Thymus (tissue), 14 donors: ENCODE measurements around the gene GPR137C. TPM values are rescaled to one million over a fixed set of nuclear protein-coding genes. Genes with fewer than 3 reads are reported as not detected.

Experiments
- DNase-seq, 9 donors: peaks; one replicate each; pipeline ENCODE4 v3.0.0-alpha.2; 2013; ENCODE audit warnings: low spot score in 9 of 9, low read depth in 6 of 9, missing footprints in 1 of 9
- H3K27ac ChIP-seq, 2 donors: one replicate each; pipeline ENCODE4 v1.5.1; 2013; ENCODE audit warnings: control low read depth in 1 of 2, low read depth in 1 of 2, low read length in 1 of 2, mild to moderate bottlenecking in 1 of 2, moderate library complexity in 1 of 2
- H3K27me3 ChIP-seq, 2 donors: one replicate each; pipeline ENCODE4 v1.5.1; 2013; ENCODE audit warnings: low read length in 1 of 2; ENCODE audit not compliant: control insufficient read depth in 2 of 2, insufficient read depth in 1 of 2
- H3K36me3 ChIP-seq, 2 donors: one replicate each; pipeline ENCODE4 v1.5.1; 2013; ENCODE audit warnings: low read length in 1 of 2, mild to moderate bottlenecking in 1 of 2, moderate library complexity in 1 of 2; ENCODE audit not compliant: control insufficient read depth in 2 of 2, insufficient read depth in 2 of 2
- H3K4me1 ChIP-seq, 2 donors: one replicate each; pipeline ENCODE4 v1.5.1; 2013; ENCODE audit warnings: low read length in 2 of 2; ENCODE audit not compliant: control insufficient read depth in 2 of 2, insufficient read depth in 2 of 2
- H3K4me3 ChIP-seq, 2 donors: one replicate each; pipeline ENCODE4 v1.5.1; 2013; ENCODE audit warnings: low read length in 2 of 2, control low read depth in 1 of 2, mild to moderate bottlenecking in 1 of 2
- H3K9me3 ChIP-seq, 2 donors: one replicate each; pipeline ENCODE4 v1.5.1; 2013; ENCODE audit warnings: low read length in 1 of 2, mild to moderate bottlenecking in 1 of 2; ENCODE audit not compliant: control insufficient read depth in 2 of 2, insufficient read depth in 1 of 2
- WGBS: extraction: QIAGEN DNeasy Blood & Tissue Kit; methylation state at CpG from one replicate; pipeline ENCODE4 v1.1.7; 2013; 5-methylcytosine and 5-hydroxymethylcytosine counted together
- long read RNA-seq, 10 donors: transcript quantifications; one replicate each; lab custom pipeline, GENCODE V29; 2026
- polyA plus RNA-seq: library from polyadenylated mRNA; stranded (reverse); fragments of 200-250 nt; gene quantifications from one replicate; pipeline ENCODE4 v1.2.3, GENCODE V29; 2013
- total RNA-seq: library from RNA; stranded (reverse); fragments of 120-200 nt; gene quantifications from one replicate; pipeline ENCODE4 v1.2.4, GENCODE V29; 2013
- donor health status: healthy.

GPR137C gene
- 0.52 TPM for total RNA-seq
- 1.3 TPM for polyA plus RNA-seq
- long read RNA-seq, donor 1 = 0 reads
- long read RNA-seq, donor 2 = 0 reads
- long read RNA-seq, donor 3 = 0 reads
- long read RNA-seq, donor 4 = 0 reads
- long read RNA-seq, donor 5, partial matches to known transcripts = 0 of 1 reads
- long read RNA-seq, donor 5, other reads (novel, unspliced or antisense) = 0 of 1 reads
- long read RNA-seq, donor 6 = 0 reads
- long read RNA-seq, donor 7 = 0 reads
- long read RNA-seq, donor 8 = 0 reads
- long read RNA-seq, donor 9 = 0 reads
- long read RNA-seq, donor 10 = 0 reads

GRCh38 chr14:52552063-52552988 lies at the start of gene GPR137C, which contains the start of gene TXNDC16:
Gene GPR137C (plus strand): TSS chr14:52552836. CDS start chr14:52553148, 312 bp downstream.
Gene TXNDC16 (minus strand): TSS chr14:52552505. CDS start chr14:52543557, 8,948 bp downstream.
- peak within 1 kb of the TSS; percentile 95 to 96 for H3K27ac ChIP-seq
- peaks cover 17 to 18% of the 10 kb centered on the region in 2 donors for H3K4me1 ChIP-seq
- H3K36me3 ChIP-seq = no peaks in the 10 kb centered on the region
- peak; percentile 98 to 100 (median 100) for DNase-seq
- under 1% methylated on average over 81 of the region's 81 CpGs for WGBS
- H3K4me3 ChIP-seq = peak within 1 kb of the TSS; percentile 68 to 74
- peaks cover 0 to 11% of the 10 kb centered on the region in 2 donors for H3K27me3 ChIP-seq
- H3K9me3 ChIP-seq = no peaks in the 10 kb centered on the region

GRCh38 chr14:52513249-52513648 lies 39.4 kb upstream of the GPR137C start:
- Histone ChIP-seq H3K36me3 (peaks cover 0 to 4% of the 10 kb centered on the region in 2 donors), H3K27ac (no peak overlapping the region), H3K4me1 (no peaks in the 10 kb centered on the region), H3K9me3 (no peaks in the 10 kb centered on the region), H3K27me3 (no peaks in the 10 kb centered on the region), H3K4me3 (no peak overlapping the region)
- DNase-seq = no peak
- 97% methylated on average over 1 of the region's 1 CpG for WGBS

- Histone ChIP-seq H3K9me3 (no peaks in the 10 kb centered on the region), H3K4me3 (no peak overlapping the region), H3K4me1 (no peaks in the 10 kb centered on the region), H3K27ac (no peak overlapping the region), H3K36me3 (peaks cover 0 to 4% of the 10 kb centered on the region in 2 donors), H3K27me3 (no peaks in the 10 kb centered on the region)
- DNase-seq = no peak
- 90% methylated on average over 4 of the region's 4 CpGs for WGBS
Observed at GRCh38 chr14:52514046-52514811, 38.4 kb upstream of the GPR137C start.

GRCh38 chr14:52522033-52522432 lies 30.6 kb upstream of the GPR137C start:
- H3K9me3 ChIP-seq = peaks cover 0 to 4% of the 10 kb centered on the region in 2 donors
- WGBS = 99% methylated on average over 1 of the region's 1 CpG
- H3K36me3 ChIP-seq = peaks cover 0 to 12% of the 10 kb centered on the region in 2 donors
- no peaks in the 10 kb centered on the region for H3K27me3 ChIP-seq
- DNase-seq = no peak
- H3K4me1 ChIP-seq = no peaks in the 10 kb centered on the region
- no peak overlapping the region for H3K4me3 ChIP-seq
- no peak overlapping the region for H3K27ac ChIP-seq

- H3K27me3 ChIP-seq = no peaks in the 10 kb centered on the region
- no peak overlapping the region for H3K4me3 ChIP-seq
- no peak overlapping the region for H3K27ac ChIP-seq
- DNase-seq = no peak
- H3K9me3 ChIP-seq = peaks cover 0 to 4% of the 10 kb centered on the region in 2 donors
- peaks cover 0 to 13% of the 10 kb centered on the region in 2 donors for H3K36me3 ChIP-seq
- H3K4me1 ChIP-seq = no peaks in the 10 kb centered on the region
Observed at GRCh38 chr14:52522581-52523345, 29.9 kb upstream of the GPR137C start.

- Histone ChIP-seq H3K36me3 (peaks cover 0 to 9% of the 10 kb centered on the region in 2 donors), H3K9me3 (peaks cover 0 to 4% of the 10 kb centered on the region in 2 donors), H3K4me1 (no peaks in the 10 kb centered on the region), H3K27me3 (no peaks in the 10 kb centered on the region), H3K4me3 (no peak overlapping the region), H3K27ac (no peak overlapping the region)
- no peak for DNase-seq
- 96% methylated on average over 4 of the region's 4 CpGs for WGBS
Observed at GRCh38 chr14:52527052-52527451, 25.6 kb upstream of the GPR137C start.

GRCh38 chr14:52531481-52531880 lies 21.2 kb upstream of the GPR137C start:
- DNase-seq = no peak
- Histone ChIP-seq H3K4me1 (no peaks in the 10 kb centered on the region), H3K36me3 (peaks cover 19 to 40% of the 10 kb centered on the region in 2 donors), H3K27me3 (no peaks in the 10 kb centered on the region), H3K9me3 (peaks cover 0 to 4% of the 10 kb centered on the region in 2 donors), H3K27ac (no peak overlapping the region), H3K4me3 (no peak overlapping the region)

GRCh38 chr14:52536269-52536668 lies 16.4 kb upstream of the GPR137C start:
- 97% methylated on average over 3 of the region's 3 CpGs for WGBS
- H3K36me3 ChIP-seq = peaks cover 25 to 44% of the 10 kb centered on the region in 2 donors

More at GRCh38 chr14:52536269-52536668, 16.4 kb upstream of the GPR137C start:
- H3K4me3 ChIP-seq = no peak overlapping the region
- DNase-seq = no peak
- H3K27me3 ChIP-seq = no peaks in the 10 kb centered on the region
- no peak overlapping the region for H3K27ac ChIP-seq
- no peaks in the 10 kb centered on the region for H3K9me3 ChIP-seq
- no peaks in the 10 kb centered on the region for H3K4me1 ChIP-seq
